IPS-18a (cell line): ENCODE measurements around the gene TGM4.

Source experiments
- H3K27ac ChIP-seq: one replicate; pipeline ENCODE4 v1.5.1; 2013; ENCODE audit warnings: low read length
- H3K27me3 ChIP-seq: one replicate; pipeline ENCODE4 v1.6.1; 2013; ENCODE audit warnings: mild to moderate bottlenecking, low read length; ENCODE audit not compliant: control insufficient read depth, insufficient read depth
- H3K36me3 ChIP-seq: one replicate; pipeline ENCODE4 v1.6.1; 2013; ENCODE audit warnings: low read depth, low read length; ENCODE audit not compliant: control insufficient read depth
- H3K4me1 ChIP-seq: one replicate; pipeline ENCODE4 v1.6.1; 2013; ENCODE audit warnings: low read depth, low read length; ENCODE audit not compliant: control insufficient read depth
- H3K4me3 ChIP-seq: one replicate; pipeline ENCODE4 v1.5.1; 2013; ENCODE audit warnings: low read length
- H3K9ac ChIP-seq: one replicate; pipeline ENCODE4 v1.6.1; 2013; ENCODE audit warnings: mild to moderate bottlenecking, low read length, moderate library complexity
- H3K9me3 ChIP-seq: one replicate; pipeline ENCODE4 v1.6.1; 2013; ENCODE audit warnings: low read depth, low read length; ENCODE audit not compliant: control insufficient read depth

TGM4 gene

DNA sequence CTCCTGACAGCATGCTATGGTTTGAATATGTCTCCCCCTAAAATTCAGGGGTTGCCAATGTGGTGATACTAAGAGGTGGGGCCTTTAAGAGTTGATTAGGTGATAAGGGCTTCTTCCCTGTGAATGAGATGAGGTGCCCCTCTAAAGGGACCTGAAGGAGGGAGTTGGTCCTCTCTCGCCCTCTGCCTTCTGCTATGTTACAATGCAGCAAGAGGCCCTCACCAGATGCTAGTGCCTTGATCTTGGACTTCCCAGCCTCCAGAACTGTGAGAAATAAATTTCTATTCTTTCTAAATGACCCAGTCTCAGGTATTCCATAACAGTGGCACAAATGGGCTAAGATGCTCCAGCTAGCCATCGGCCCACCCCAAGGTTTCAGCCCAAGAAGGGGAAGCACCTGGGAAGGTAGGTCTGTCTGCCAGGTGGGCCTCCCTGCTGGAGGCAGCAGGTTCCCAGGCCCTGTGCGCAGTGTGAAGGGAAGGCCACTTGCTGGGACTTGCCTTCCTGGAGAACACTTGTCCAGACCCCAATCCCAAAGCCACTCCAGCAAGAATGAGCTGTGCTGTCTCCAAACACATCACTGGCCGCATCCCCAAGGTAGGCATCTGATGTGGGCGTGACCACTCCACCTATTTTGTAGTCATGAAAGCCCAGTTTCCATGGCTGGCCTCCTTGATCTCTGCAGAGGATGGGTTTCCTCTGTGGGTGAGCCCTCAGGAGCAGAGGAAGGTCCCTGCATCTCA is 9.0 kb downstream of the TGM4 start:
- Histone ChIP-seq H3K9me3 (no peaks in the 10 kb centered on the region), H3K9ac (no peak overlapping the region), H3K4me3 (no peak overlapping the region), H3K27me3 (no peaks in the 10 kb centered on the region), H3K4me1 (no peaks in the 10 kb centered on the region), H3K27ac (no peak overlapping the region), H3K36me3 (no peaks in the 10 kb centered on the region)

DNA sequence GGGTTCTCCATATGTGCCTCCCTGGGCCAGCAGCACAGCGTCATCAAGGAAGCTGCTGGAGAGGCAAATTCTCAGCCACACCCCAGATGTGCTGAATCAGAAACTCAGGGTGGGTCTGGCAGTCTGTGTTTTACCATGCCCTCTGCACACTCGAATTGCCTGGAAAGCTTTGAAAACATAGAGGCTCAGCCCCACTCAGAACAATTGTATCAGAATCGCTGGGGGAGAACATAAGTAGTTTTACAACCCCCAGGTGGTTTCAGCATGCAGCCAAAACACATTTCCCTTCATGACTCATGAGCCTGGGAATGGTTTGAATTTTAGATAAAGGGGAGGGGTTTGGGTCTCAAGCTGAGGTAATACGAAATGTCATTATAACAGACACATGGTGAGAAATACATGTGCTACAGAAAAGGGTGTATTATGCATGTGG is 9.6 kb downstream of the TGM4 start:
- H3K9me3 ChIP-seq = no peaks in the 10 kb centered on the region
- no peaks in the 10 kb centered on the region for H3K27me3 ChIP-seq
- no peak overlapping the region for H3K9ac ChIP-seq
- H3K36me3 ChIP-seq = no peaks in the 10 kb centered on the region
- H3K27ac ChIP-seq = no peak overlapping the region
- H3K4me3 ChIP-seq = no peak overlapping the region
- no peaks in the 10 kb centered on the region for H3K4me1 ChIP-seq

DNA sequence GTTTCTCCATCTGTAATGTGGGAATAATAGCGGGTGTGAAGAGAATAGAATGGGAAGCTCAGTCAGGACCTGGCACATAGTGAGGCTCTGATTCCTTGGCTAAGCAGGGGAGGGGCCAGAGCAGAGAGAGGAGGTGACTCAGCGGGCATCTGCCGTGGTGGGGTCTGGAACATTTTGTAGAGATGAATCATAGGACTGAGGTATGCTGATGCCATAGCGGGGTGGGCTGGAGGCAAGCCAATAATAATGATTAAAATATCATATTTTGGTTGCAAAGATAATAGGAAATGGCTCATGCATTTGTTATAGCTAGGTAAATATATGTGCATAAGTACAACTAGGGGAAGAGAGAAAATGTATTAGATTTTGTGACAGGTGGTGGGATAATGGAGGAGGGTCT is 11.2 kb downstream of the TGM4 start:
- H3K27me3 ChIP-seq = no peaks in the 10 kb centered on the region
- H3K4me1 ChIP-seq = no peaks in the 10 kb centered on the region
- no peak overlapping the region for H3K4me3 ChIP-seq
- no peak overlapping the region for H3K9ac ChIP-seq
- H3K27ac ChIP-seq = no peak overlapping the region
- H3K36me3 ChIP-seq = no peaks in the 10 kb centered on the region
- no peaks in the 10 kb centered on the region for H3K9me3 ChIP-seq

DNA sequence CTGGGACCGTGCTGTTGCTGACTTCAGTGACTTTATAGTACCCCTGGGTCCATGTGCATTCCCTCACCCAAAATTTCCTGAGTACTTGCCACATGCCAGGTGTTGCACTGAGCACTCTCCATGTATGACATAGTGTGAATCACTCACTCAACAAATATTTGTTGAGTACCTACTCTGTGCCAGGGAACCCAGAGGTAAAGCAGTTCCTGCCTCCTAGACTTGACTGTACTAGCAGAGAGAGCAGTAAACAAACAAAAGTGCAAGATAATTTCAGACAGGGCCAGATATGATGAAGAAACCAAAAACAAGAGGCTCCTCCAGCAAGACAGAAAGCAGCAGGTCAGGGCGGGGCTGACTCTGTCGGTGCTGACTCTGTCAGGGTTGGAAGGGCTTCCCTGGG is 12.2 kb downstream of the TGM4 start:
- Histone ChIP-seq H3K27ac (no peak overlapping the region), H3K4me3 (no peak overlapping the region), H3K27me3 (no peaks in the 10 kb centered on the region), H3K9ac (no peak overlapping the region), H3K9me3 (no peaks in the 10 kb centered on the region), H3K36me3 (no peaks in the 10 kb centered on the region), H3K4me1 (no peaks in the 10 kb centered on the region)

DNA sequence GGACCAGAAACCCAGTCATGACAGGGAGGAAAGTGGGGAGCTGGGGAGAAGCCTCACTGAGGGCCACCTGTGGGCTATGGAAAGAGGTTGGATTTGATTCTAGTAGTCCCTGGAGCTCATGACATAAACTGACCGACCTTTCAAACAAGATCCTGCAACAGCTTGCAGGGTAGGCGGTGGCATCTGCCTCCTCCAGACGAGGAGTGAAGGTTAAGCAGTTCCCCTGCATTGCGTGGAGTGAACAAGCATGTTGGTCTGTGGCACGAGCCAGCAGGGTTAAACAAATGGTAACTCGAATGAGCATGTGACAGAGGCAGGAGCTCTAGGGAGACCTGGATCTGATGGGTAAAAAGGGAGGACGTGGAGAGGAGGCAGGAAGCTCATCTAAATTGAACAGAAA is 12.7 kb downstream of the TGM4 start:
- Histone ChIP-seq H3K36me3 (no peaks in the 10 kb centered on the region), H3K27me3 (no peaks in the 10 kb centered on the region), H3K27ac (no peak overlapping the region), H3K9ac (no peak overlapping the region), H3K4me1 (no peaks in the 10 kb centered on the region), H3K9me3 (no peaks in the 10 kb centered on the region), H3K4me3 (no peak overlapping the region)

DNA sequence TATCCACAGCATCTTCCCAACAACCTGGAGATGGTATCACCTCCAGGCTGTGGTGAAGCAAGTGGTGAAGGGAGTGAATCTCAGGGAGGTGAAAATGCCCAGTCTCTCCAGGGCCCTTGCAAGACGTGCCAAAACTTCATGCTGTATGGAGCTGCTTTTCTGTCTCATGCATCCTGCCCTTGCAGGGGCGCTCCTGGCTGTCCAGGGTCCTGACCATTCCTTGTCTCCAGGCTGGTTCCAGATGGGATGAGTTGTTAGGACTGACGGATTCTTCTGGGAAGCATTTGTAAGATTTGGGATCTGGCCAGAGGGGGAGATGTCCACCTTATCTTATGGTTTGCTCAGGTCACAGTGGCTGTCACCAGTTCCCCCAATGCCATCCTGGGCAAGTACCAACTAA is 15.8 kb downstream of the TGM4 start:
- no peak overlapping the region for H3K4me3 ChIP-seq
- no peaks in the 10 kb centered on the region for H3K4me1 ChIP-seq
- H3K27ac ChIP-seq = no peak overlapping the region

DNA sequence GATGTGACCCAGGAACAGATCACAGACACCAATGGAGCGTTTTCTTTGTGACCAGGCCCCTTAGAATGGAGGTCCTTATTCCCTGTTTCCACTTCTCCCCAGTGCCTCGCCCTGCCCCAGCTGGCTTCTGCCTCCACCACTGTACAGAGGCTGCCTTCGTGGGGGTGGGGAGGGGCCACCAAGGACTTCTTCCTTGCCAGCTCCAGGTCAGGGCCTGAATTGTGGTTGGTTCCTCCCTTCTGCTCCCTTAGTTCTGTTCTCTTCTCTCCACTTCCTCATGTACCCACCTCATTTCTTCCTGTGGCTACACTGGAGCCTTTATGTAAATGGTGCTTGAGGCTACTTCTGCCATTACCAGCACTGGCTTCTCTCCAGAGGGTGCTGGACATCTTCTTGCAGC is 16.4 kb downstream of the TGM4 start:
- H3K27ac ChIP-seq = no peak overlapping the region
- H3K36me3 ChIP-seq = no peaks in the 10 kb centered on the region
- H3K27me3 ChIP-seq = no peaks in the 10 kb centered on the region
- H3K4me3 ChIP-seq = no peak overlapping the region
- no peak overlapping the region for H3K9ac ChIP-seq
- H3K4me1 ChIP-seq = no peaks in the 10 kb centered on the region
- H3K9me3 ChIP-seq = no peaks in the 10 kb centered on the region

More for the DNA sequence above, 15.8 kb downstream of the TGM4 start:
- Histone ChIP-seq H3K27me3 (no peaks in the 10 kb centered on the region), H3K9me3 (no peaks in the 10 kb centered on the region), H3K36me3 (no peaks in the 10 kb centered on the region), H3K9ac (no peak overlapping the region)

DNA sequence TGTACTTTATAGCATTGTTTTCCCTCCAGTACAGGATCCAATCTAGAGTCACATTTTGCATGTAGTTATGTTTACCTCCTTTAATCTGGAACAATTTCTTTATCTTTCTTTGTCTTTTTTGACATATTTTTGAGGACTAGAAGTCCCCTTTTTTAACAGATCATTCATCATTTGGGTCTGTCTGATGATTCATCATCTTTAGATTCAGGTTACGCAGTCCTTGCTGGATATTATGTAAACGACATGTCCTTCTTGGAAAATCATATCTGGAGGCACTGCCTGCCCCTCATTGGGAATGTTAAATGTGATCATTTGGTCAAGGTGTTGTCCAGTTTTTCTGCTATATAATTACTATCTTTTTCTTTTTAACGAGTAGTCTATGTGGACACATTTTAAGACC is 18.3 kb downstream of the TGM4 start:
- Histone ChIP-seq H3K27me3 (no peaks in the 10 kb centered on the region), H3K4me1 (no peaks in the 10 kb centered on the region), H3K27ac (no peak overlapping the region), H3K9ac (no peak overlapping the region), H3K36me3 (no peaks in the 10 kb centered on the region), H3K4me3 (no peak overlapping the region), H3K9me3 (no peaks in the 10 kb centered on the region)

DNA sequence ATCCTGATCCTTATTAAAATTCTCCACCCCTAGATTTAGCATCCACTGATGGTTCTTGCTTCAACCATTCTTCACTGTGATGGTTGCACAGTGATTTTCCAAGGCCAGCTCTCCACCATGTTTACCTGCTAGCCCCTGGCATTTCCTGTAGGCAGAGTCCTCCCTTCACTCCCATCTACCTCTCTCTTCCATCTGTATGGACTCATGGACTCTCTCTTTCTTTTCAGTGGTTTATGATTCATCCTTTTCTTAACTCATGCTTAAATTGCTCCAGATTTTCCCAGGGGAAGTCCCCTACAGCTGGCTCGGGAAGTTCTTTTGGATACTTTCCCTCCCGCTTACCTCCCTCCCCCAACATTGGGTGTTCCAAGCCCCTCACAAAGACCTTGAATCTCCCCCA is 18.7 kb downstream of the TGM4 start:
- Histone ChIP-seq H3K4me1 (no peaks in the 10 kb centered on the region), H3K9ac (no peak overlapping the region), H3K27me3 (no peaks in the 10 kb centered on the region), H3K4me3 (no peak overlapping the region), H3K27ac (no peak overlapping the region), H3K36me3 (no peaks in the 10 kb centered on the region), H3K9me3 (no peaks in the 10 kb centered on the region)

DNA sequence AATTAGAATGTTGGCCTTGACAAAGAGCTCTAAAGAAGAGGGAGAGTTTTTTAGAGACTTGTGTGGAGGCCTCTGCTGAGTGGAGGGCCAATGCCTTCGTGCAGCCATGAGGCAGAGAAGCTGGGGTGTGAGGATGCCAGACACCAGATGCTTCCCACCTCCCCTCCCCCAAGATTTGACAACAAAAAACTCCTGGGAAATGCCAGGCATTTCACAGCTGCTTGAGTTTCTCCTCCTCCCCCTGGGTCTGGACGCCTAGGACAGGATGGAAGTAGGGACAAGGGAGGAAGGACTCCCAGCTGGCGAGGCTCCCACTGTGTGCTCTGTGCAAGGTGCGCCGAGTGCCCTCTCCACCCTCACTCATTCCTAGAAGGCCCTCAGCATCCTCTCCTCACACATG is 20.1 kb downstream of the TGM4 start:
- Histone ChIP-seq H3K4me3 (no peak overlapping the region), H3K27ac (no peak overlapping the region), H3K27me3 (no peaks in the 10 kb centered on the region), H3K9ac (no peak overlapping the region), H3K4me1 (peaks cover 6% of the 10 kb centered on the region), H3K36me3 (no peaks in the 10 kb centered on the region), H3K9me3 (no peaks in the 10 kb centered on the region)

DNA sequence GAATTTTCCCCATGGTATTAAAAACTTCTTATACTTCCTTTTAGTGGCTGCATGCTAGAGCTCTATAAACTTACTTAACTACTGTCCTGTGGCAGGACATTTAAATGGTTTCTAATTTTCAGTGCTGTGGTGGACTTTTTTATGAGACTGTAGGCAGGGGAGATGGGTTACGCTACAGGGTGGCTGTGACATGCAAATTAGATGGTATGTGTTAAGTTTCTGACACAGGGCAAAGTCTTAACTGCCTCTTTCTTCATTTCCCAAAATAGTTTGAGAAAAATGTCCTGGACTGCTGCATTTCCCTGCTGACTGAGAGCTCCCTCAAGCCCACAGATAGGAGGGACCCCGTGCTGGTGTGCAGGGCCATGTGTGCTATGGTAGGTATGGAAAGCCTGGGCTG is 22.0 kb downstream of the TGM4 start:
- no peaks in the 10 kb centered on the region for H3K27me3 ChIP-seq
- H3K36me3 ChIP-seq = no peaks in the 10 kb centered on the region
- no peak overlapping the region for H3K27ac ChIP-seq
- H3K4me1 ChIP-seq = peaks cover 7% of the 10 kb centered on the region
- H3K9me3 ChIP-seq = no peaks in the 10 kb centered on the region
- H3K4me3 ChIP-seq = no peak overlapping the region
- no peak overlapping the region for H3K9ac ChIP-seq

DNA sequence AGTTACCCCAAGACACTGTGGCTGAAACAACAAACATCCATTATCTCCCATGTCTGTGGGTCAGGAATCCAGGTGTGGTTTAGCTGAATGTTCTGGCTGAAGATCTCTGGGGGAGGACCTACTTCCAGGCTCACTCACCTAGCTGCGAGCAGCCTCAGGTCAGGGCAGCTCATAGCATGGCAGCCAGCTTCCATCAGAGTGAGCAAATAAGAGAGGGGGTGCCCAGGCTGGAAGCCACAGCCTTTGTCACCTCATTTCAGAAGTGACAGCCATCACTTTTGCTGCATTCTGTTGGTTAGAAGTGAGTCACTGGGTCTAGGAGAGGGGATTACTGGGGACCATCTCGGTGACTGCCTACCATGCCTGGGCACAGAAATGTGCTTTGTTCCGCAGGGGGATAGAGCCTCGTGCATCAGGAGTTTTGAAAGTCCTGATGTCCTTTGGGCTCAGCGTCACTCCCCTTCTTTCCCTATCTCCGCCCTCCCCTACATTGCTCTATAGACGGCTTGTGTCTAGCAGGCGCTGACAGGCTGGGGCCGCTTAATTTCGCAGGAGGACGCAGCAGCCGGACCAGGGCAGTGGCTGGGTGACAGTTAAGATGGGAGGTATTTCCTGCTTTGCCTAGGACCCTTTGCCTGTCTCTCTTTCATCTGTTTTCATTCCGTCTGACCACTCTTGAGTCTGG is 25.4 kb downstream of the TGM4 start:
- H3K4me3 ChIP-seq = no peak overlapping the region
- H3K36me3 ChIP-seq = no peaks in the 10 kb centered on the region
- H3K9me3 ChIP-seq = no peaks in the 10 kb centered on the region
- no peak overlapping the region for H3K9ac ChIP-seq
- no peak overlapping the region for H3K27ac ChIP-seq
- peaks cover 7% of the 10 kb centered on the region for H3K4me1 ChIP-seq
- no peaks in the 10 kb centered on the region for H3K27me3 ChIP-seq
